GM19099 (cell line): ENCODE measurements around the gene HIGD1B.
A peak's percentile ranks its signal among the peaks of the same experiment; 100 is the strongest.

Experiments used
- POLR2A ChIP-seq: IDR thresholded peaks from 3 replicates; pipeline ENCODE4 v1.6.1; 2011; ENCODE audit warnings: low read depth; ENCODE audit not compliant: insufficient read length; ENCODE audit errors: extremely low read depth

The HIGD1B gene

DNA sequence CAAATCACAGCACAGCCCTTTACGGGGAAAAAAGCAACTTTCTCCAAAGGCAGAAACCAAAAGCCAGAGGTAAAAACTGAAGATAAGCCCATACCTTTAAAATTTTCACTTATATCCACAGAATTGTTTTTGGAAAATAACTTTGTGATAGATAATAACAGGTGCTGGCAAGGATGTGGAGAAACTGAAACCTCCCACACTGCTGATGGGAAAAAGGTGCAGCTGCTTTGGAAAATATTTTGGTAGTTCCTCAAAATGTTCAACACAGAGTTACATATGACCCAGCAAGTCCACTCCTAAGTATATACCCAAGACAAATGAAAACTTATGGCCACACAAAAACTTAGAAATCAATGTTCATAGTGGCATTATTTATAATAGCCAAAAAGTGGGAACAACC is 39.3 kb downstream of the HIGD1B start:
- no peak for TF ChIP-seq POLR2A

DNA sequence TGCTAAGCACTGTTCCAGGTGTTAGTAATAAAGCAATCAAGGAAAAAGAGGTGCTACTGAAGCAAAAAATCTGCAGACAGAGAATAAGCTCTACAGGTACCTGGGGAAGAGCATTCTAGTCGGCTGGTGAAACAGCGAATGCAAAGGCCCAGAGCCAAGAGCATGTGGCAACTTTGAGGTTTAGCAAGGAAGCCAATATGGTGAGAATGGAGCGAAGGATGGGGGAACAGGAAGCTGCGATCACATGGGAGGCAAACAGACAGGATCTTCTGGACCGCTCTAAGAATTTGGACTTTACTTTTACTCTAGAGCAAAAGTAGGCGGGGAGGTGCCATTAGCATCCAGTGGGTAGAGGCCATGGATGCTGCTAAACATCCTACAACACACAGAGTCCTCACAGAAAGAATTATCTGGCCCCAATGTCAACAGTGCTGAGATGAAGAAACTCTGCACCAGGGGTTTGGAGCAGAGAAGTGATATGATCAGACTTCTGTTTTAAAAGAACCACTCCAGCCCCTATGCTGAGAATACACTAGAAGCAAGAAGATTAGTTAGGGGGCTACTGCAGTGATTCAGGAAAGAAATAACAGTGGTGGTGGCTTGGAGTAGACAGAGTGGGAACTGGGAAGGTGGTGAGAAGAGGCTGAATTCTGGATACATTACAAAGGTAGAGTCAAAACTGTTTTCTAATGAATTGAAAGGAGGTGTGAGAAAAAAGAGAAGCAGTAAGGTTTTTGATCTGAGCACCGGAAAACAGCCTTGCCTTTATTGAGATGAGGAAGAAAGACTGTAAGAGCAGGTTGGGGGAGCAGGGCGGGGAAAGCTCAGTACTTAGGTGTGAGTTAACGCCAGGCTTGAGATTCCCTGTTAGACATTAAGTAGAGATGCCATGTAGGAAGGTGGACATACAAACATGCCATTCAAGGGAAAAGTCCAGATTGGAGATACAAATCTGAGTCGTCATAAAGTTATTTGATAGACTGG is 40.6 kb downstream of the HIGD1B start:
- no peak for TF ChIP-seq POLR2A

- no peak for TF ChIP-seq POLR2A
Measured at GRCh38 chr17:44889003-44889402, 41.3 kb downstream of the HIGD1B start.

DNA sequence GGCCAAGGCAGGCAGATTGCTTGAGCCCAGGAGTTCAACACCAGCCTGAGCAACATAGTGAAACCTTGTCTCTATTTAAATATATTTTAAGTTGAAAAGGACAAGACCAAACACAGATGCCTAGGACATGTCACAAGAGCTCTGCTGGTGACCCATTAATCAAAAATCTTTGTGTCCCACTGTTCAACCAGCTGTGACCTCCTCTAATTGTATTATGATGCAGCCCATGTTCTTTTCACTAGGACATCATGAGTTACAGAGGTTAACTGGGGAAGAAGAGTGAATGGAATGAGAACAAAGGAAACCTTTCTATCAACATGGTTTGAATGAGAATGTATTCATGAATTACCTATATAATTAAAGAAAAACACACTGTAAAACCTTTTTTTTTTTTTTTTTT is 44.6 kb downstream of the HIGD1B start:
- TF ChIP-seq POLR2A: no peak

GRCh38 chr17:44894642-44895041 is 47.0 kb downstream of the HIGD1B start:
- no peak for TF ChIP-seq POLR2A

DNA sequence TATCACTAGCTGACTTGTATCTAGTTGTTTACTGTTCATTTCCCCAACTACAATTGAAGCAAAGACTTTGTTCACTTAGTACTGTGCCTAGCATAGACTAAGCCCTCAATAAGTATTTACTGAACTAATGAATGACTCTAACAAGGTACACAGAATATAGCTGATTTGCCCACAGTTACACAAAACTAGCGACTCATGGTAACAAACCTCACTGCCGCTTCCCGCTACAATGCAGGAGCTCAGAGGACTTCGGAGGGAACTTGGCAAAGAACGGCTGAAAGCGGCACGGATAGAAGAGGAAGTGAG is 51.0 kb downstream of the HIGD1B start:
- TF ChIP-seq POLR2A: no peak

- TF ChIP-seq POLR2A: peak; percentile 89
Measured at GRCh38 chr17:44899074-44899782, 51.5 kb downstream of the HIGD1B start, which contains the start of gene EFTUD2. Gene EFTUD2, minus strand, starts transcription at chr17:44899445. Its CDS starts 4,924 bp downstream, at chr17:44894521.
